HAP-1 (cell line): Measurements from ENCODE around the gene PDK3.

ENCODE experiments used
- DNase-seq, 2 experiments: peaks; one replicate each; pipeline ENCODE4 v3.0.0-alpha.2; 2016 to 2020; ENCODE audit warnings: low spot score in 2 of 2
- H3K27me3 ChIP-seq: fragments of 250-450 bp; sonication (Bioruptor Pico); 2 replicates; pipeline ENCODE4 v1.5.1; 2020; ENCODE audit warnings: low read depth, mild to moderate bottlenecking, moderate library complexity
- H3K36me3 ChIP-seq: fragments of 250-450 bp; sonication (Bioruptor Pico); replicated peaks from 2 replicates; pipeline ENCODE4 v1.5.1; 2020; ENCODE audit warnings: mild to moderate bottlenecking
- H3K4me1 ChIP-seq: fragments of 250-450 bp; sonication (Bioruptor Pico); 2 replicates; pipeline ENCODE4 v1.5.1; 2020; ENCODE audit warnings: mild to moderate bottlenecking
- H3K4me3 ChIP-seq: fragments of 250-450 bp; sonication (Bioruptor Pico); 2 replicates; pipeline ENCODE4 v1.5.1; 2020; ENCODE audit warnings: mild to moderate bottlenecking, moderate library complexity
- H3K9me3 ChIP-seq: fragments of 250-450 bp; sonication (Bioruptor Pico); 2 replicates; pipeline ENCODE4 v1.5.1; 2020; ENCODE audit warnings: mild to moderate bottlenecking, moderate library complexity
- in situ Hi-C: fragments of 300-500 bp; cut with MboI; formaldehyde crosslinking; loops from 3 replicates; pipeline ENCODE4 v1.14.3; 2020; ENCODE audit warnings: low sequenced_read_pairs, inconsistent platforms, mixed read lengths

The PDK3 gene

DNA sequence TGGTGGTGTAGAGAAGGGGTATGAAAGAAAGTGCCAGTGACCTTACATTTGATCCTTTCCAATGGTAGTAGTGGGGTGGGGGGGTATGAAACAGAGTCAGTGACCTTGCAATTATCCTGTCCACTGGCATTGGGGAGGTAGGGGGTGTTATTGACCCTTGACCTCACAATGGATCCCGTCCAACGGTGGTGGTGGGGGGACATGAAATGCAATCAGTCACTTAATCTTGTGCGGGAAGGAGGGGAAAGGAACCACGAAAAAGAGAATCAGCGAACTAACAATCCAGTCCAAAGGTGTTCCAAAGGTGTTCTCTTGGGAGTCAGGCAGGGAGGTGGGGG is 619 bp upstream of the PDK3 start:
- DNase-seq = no peak
- peaks cover 5% of the 10 kb centered on the region for H3K4me1 ChIP-seq
- H3K9me3 ChIP-seq = no peaks in the 10 kb centered on the region
- H3K4me3 ChIP-seq = peak overlapping the region; percentile 73
- in situ Hi-C loops = no loop called here
- H3K27me3 ChIP-seq = no peaks in the 10 kb centered on the region
- no peaks in the 10 kb centered on the region for H3K36me3 ChIP-seq

DNA sequence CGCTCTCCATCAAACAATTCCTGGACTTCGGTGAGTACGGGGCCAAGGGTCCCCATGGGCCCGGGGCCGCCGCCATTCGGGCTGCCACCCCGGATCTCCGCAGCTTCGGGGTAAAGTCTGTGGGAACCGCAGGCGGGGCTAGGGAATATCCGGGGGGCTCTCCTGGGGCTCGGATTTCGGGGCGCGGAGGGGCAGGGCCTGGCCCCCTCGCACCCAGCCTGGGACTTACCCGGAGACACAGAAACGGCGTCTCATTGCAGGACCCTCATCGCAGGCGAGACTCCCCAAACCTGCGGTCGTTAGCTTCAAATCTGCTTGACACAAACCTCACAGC is 413 bp downstream of the PDK3 start:
- in situ Hi-C loops = no loop called here
- Histone ChIP-seq H3K27me3 (no peaks in the 10 kb centered on the region), H3K9me3 (no peaks in the 10 kb centered on the region), H3K4me3 (peak overlapping the region; percentile 73), H3K4me1 (peaks cover 5% of the 10 kb centered on the region), H3K36me3 (no peaks in the 10 kb centered on the region)
- peak in 1 of 2 experiments; percentile 15 for DNase-seq

- H3K4me3 ChIP-seq = peak overlapping the region; percentile 73
- in situ Hi-C loops = no loop called here
- H3K9me3 ChIP-seq = no peaks in the 10 kb centered on the region
- no peaks in the 10 kb centered on the region for H3K36me3 ChIP-seq
- no peaks in the 10 kb centered on the region for H3K27me3 ChIP-seq
- peaks cover 5% of the 10 kb centered on the region for H3K4me1 ChIP-seq
- no peak for DNase-seq
Observed at GRCh38 chrX:24466025-24466424, 939 bp downstream of the PDK3 start.

GRCh38 chrX:24468245-24468644 is 3.2 kb downstream of the PDK3 start:
- Histone ChIP-seq H3K36me3 (no peaks in the 10 kb centered on the region), H3K27me3 (no peaks in the 10 kb centered on the region), H3K4me3 (no peak overlapping the region), H3K4me1 (peaks cover 8% of the 10 kb centered on the region), H3K9me3 (no peaks in the 10 kb centered on the region)
- DNase-seq = no peak
- in situ Hi-C loops = no loop called here

- no peaks in the 10 kb centered on the region for H3K9me3 ChIP-seq
- in situ Hi-C loops = no loop called here
Observed at GRCh38 chrX:24471808-24472207, 6.7 kb downstream of the PDK3 start.

DNA sequence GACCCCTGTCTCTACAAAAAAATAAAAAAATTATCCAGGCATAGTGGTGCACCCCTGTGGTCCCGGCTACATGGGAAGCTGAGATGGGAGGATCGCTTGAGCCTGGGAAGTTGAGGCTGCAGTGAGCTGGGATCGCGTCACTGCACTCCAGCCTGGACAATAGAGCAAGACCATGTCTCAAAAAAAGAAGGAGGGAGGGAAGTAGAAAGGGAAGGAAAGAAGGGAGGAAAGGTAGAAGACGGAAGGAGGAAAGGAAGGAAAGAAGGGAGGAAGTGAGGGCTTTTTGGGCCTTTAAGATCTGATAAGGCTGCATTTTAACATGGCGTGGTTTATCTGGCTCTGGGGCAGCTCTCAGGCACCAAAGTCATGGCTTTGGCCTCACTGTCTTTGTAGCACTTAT is 10.4 kb downstream of the PDK3 start:
- Histone ChIP-seq H3K4me1 (peaks cover 13% of the 10 kb centered on the region), H3K4me3 (no peak overlapping the region), H3K9me3 (no peaks in the 10 kb centered on the region), H3K36me3 (no peaks in the 10 kb centered on the region), H3K27me3 (no peaks in the 10 kb centered on the region)
- no peak for DNase-seq
- in situ Hi-C loops = no loop called here

More at GRCh38 chrX:24471808-24472207, 6.7 kb downstream of the PDK3 start:
- Histone ChIP-seq H3K4me3 (no peak overlapping the region), H3K4me1 (peaks cover 6% of the 10 kb centered on the region), H3K27me3 (no peaks in the 10 kb centered on the region), H3K36me3 (no peaks in the 10 kb centered on the region)
- no peak for DNase-seq

GRCh38 chrX:24478509-24478908 is 13.4 kb downstream of the PDK3 start:
- H3K4me1 ChIP-seq = peaks cover 10% of the 10 kb centered on the region
- H3K36me3 ChIP-seq = no peaks in the 10 kb centered on the region
- in situ Hi-C loops = no loop called here
- H3K27me3 ChIP-seq = no peaks in the 10 kb centered on the region
- no peaks in the 10 kb centered on the region for H3K9me3 ChIP-seq
- H3K4me3 ChIP-seq = no peak overlapping the region
- no peak for DNase-seq

GRCh38 chrX:24479924-24480323 is 14.8 kb downstream of the PDK3 start:
- Histone ChIP-seq H3K4me3 (no peak overlapping the region), H3K4me1 (peaks cover 10% of the 10 kb centered on the region), H3K9me3 (no peaks in the 10 kb centered on the region), H3K36me3 (no peaks in the 10 kb centered on the region), H3K27me3 (no peaks in the 10 kb centered on the region)
- in situ Hi-C loops = no loop called here
- DNase-seq = no peak

DNA sequence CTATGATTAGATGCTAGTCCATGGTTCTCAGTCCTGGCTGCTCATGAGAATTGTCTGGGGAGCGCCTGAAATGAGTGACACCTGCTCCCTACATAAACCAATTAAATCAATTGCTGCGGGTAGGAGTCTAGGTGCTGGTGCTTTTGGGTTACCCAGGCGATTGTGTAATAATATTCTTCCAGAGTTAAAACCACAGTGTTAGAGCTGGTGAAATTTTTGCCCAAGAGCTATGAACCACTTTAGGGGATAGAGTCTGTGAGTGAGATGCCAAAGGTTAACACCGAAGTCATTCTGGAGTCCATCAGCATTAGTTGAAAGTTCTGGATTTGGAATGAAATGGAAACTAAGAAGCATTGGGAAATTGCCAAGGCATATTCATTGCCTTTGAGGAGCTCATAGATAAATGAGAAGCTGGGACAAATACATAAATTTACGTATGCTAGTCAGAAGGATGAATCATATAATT is 15.3 kb downstream of the PDK3 start:
- no peaks in the 10 kb centered on the region for H3K9me3 ChIP-seq
- in situ Hi-C loops = no loop called here
- no peaks in the 10 kb centered on the region for H3K27me3 ChIP-seq
- H3K4me1 ChIP-seq = peaks cover 10% of the 10 kb centered on the region
- no peak overlapping the region for H3K4me3 ChIP-seq
- no peaks in the 10 kb centered on the region for H3K36me3 ChIP-seq
- DNase-seq = no peak

DNA sequence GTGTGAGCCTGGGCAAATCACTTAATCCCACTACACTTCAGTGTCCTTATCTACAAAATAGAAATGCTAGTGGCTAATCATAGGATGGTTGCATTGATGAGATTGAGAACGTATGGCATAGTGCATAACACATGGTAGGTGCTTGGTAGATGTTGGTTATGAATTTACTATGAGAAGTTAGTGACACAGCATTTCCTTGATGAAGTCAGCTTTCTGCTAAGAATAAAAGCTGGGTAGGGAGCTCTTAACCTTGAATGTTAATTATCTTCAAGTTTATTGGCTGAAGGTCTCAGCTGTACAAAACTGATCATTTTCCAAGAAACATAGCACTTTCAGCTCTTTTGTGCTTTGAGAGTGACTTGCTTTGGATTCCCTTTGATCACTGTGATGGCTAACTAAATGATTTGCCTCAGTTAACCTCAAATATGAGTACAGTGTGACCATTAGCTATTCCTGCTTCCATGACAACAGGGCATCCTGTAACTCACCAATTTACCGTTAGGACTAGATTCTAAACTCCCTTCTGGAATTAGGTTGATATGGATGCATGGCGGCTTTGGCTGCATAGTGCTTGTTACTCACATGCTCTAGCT is 17.8 kb downstream of the PDK3 start:
- H3K4me3 ChIP-seq = no peak overlapping the region
- no peak for DNase-seq
- H3K9me3 ChIP-seq = no peaks in the 10 kb centered on the region
- in situ Hi-C loops = no loop called here
- H3K27me3 ChIP-seq = no peaks in the 10 kb centered on the region
- no peaks in the 10 kb centered on the region for H3K4me1 ChIP-seq
- no peaks in the 10 kb centered on the region for H3K36me3 ChIP-seq

DNA sequence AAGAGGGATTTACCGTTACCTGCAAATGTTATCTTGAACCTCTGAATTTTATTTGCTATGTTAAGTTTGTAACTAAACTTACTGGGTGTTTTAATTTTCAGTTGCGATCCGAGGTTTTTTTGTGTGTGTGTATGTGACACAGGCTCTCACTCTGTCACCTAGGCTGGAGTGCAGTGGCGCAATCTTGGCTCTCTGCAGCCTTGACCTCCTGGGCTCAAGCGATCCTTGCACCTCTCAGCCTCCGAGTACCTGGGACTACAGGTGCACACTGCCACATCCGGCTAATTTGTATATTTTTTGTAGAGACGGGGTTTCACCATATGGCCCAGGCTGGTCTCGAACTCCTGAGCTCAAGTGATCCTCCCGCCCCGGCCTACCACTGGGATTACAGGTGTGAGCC is 18.5 kb downstream of the PDK3 start:
- Histone ChIP-seq H3K27me3 (no peaks in the 10 kb centered on the region), H3K4me1 (no peaks in the 10 kb centered on the region), H3K4me3 (no peak overlapping the region), H3K36me3 (no peaks in the 10 kb centered on the region), H3K9me3 (no peaks in the 10 kb centered on the region)
- no peak for DNase-seq
- in situ Hi-C loops = no loop called here

- Histone ChIP-seq H3K9me3 (no peaks in the 10 kb centered on the region), H3K36me3 (no peaks in the 10 kb centered on the region), H3K4me1 (no peaks in the 10 kb centered on the region), H3K27me3 (no peaks in the 10 kb centered on the region), H3K4me3 (no peak overlapping the region)
- in situ Hi-C loops = no loop called here
- no peak for DNase-seq
Observed at GRCh38 chrX:24485323-24485722, 20.2 kb downstream of the PDK3 start.

DNA sequence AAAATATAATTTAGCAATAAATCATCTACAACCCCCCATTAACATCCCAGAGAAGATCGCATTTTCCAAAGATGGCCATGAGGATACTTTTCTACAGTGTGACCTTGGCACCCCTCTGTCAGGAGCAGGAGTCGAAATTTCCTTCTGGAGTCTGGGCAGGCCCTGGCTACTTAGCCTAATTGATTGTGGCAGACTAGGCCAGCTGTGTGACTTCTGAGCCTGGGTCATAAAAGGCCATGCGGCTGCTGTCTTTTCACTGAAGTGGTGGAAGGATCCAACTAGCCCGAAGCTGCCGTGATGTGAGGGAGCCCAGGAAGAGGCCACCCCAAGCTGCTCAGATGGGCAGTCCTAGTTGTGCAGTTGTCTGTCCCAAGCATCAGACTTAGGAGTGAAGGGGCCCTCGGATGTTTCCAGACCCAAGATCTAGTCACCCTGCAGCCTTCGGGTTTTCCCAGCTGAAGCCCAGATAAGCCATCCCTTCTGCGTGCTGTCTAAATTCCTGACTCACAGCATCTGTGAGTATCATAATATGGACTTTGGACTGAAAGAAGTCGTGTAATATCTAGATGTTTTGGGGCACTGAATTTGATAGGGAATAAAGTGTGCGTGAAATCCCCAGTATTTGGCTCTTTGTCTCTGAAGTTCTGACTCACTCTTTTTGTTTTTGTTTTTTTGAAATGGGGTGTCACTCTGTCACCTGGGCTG is 21.0 kb downstream of the PDK3 start:
- Histone ChIP-seq H3K9me3 (no peaks in the 10 kb centered on the region), H3K36me3 (no peaks in the 10 kb centered on the region), H3K4me3 (no peak overlapping the region), H3K4me1 (no peaks in the 10 kb centered on the region), H3K27me3 (no peaks in the 10 kb centered on the region)
- no peak for DNase-seq
- in situ Hi-C loops = no loop called here

DNA sequence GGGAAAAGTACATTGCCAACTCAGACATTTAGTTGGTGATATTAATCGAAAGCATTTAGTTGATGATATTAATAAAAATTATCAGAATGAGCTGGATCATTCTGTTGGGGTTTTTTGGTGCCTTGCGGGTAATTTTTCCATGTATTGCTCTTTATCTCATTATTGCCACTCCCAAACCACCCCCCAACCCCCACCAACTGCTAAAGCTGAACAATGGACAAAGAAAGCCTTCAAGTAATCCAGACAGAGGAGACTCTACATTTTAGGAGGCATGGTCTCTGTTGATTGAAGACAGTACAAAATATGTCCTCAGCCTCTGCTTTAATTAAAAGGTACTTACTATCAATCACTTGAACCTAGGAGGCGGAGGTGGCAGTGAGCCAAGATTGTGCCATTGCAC is 22.5 kb downstream of the PDK3 start:
- in situ Hi-C loops = no loop called here

GRCh38 chrX:24491741-24492140 is 26.7 kb downstream of the PDK3 start:
- Histone ChIP-seq H3K4me3 (no peak overlapping the region), H3K36me3 (no peaks in the 10 kb centered on the region), H3K9me3 (no peaks in the 10 kb centered on the region), H3K4me1 (peaks cover 26% of the 10 kb centered on the region), H3K27me3 (no peaks in the 10 kb centered on the region)
- in situ Hi-C loops = no loop called here
- DNase-seq = no peak

More for the DNA sequence above, 22.5 kb downstream of the PDK3 start:
- Histone ChIP-seq H3K4me1 (no peaks in the 10 kb centered on the region), H3K36me3 (no peaks in the 10 kb centered on the region), H3K9me3 (no peaks in the 10 kb centered on the region), H3K27me3 (no peaks in the 10 kb centered on the region), H3K4me3 (no peak overlapping the region)
- DNase-seq = no peak
